ENCODE measurements around the gene CLINT1. TPM values are rescaled to one million over a fixed set of nuclear protein-coding genes. Genes with fewer than 3 reads are reported as not detected.

CLINT1 gene
- total RNA-seq, 2 donors from 2014 or later, result 42.1 to 60.7 TPM

DNA sequence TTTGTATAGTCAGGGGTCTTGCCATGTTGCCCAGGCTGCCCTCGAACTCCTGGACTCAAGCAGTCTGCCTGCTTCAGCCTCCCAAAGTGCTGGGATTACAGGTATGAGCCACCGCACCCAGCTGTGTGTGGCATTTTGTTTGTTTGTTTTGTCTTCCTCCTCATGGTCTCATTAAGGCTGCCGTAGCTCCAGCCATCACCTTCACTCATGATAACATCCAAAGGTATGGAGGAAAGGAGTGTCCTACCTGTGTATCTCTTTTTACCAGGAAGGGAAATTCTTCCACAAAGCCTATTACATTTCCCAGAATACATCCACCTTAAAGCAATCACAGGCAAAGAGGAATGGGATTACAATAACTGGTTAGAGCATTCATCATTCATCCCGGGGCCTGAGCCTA lies 88.3 kb downstream of the CLINT1 start:
- Mint-ChIP-seq H3K36me3 (ENCODE audit: low read depth) (no peaks in the 10 kb centered on the region), H3K4me1 (peaks cover 5% of the 10 kb centered on the region), H3K9me3 (no peaks in the 10 kb centered on the region), H3K4me3 (no peak overlapping the region), H3K27ac (no peak overlapping the region), H3K27me3 (peaks cover 8% of the 10 kb centered on the region)
- ATAC-seq (replicated peaks), result no peak

GRCh38 chr5:157767689-157768088 lies 91.3 kb downstream of the CLINT1 start:
- no peaks in the 10 kb centered on the region for H3K27me3 Mint-ChIP-seq
- H3K4me1 Mint-ChIP-seq, result peaks cover 5% of the 10 kb centered on the region
- no peak overlapping the region for H3K4me3 Mint-ChIP-seq
- no peaks in the 10 kb centered on the region for H3K36me3 Mint-ChIP-seq (ENCODE audit: low read depth)
- no peaks in the 10 kb centered on the region for H3K9me3 Mint-ChIP-seq
- H3K27ac Mint-ChIP-seq, result no peak overlapping the region
- ATAC-seq (replicated peaks), result no peak

DNA sequence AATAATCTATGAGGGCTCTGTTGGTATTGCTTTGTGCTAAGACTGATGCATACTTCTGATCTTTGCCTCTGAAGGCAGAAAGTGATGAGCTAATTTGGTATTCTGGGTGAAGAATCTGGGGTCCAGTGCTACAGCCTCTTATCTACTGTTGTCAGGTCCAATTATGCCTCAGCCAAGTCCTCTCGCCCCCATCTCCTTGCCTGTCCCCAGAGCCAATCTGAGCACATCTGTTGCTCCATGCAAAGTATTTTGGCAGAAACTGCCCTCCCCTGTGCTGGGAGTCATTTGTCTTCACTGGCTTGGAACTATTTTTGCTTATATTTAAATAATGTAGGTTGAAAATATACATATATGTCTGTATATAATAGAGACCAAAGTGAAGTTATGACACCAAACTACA lies 92.0 kb downstream of the CLINT1 start:
- Mint-ChIP-seq H3K9me3 (no peaks in the 10 kb centered on the region), H3K4me1 (peaks cover under 1% of the 10 kb centered on the region), H3K27me3 (no peaks in the 10 kb centered on the region), H3K4me3 (no peak overlapping the region), H3K27ac (no peak overlapping the region), H3K36me3 (ENCODE audit: low read depth) (no peaks in the 10 kb centered on the region)
- no peak for ATAC-seq (replicated peaks)

DNA sequence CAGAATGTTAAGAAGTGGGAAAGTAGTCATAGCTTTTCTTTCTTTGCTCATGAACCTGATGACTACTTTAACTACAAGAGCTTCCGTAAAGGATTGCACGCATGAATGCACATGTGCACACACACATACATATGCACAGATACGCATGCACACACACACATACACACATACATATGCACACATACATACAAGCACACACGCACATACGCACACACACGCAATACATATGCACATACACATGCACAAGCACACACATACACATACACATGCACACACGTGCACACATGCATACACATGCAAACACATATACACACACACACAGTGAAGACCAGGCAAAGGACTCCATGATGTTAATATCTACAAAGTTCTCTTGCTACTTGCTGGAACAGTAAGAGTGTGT lies 92.5 kb downstream of the CLINT1 start:
- Mint-ChIP-seq H3K27ac (no peak overlapping the region), H3K36me3 (ENCODE audit: low read depth) (no peaks in the 10 kb centered on the region), H3K4me1 (no peaks in the 10 kb centered on the region), H3K9me3 (no peaks in the 10 kb centered on the region), H3K4me3 (no peak overlapping the region), H3K27me3 (no peaks in the 10 kb centered on the region)
- no peak for ATAC-seq (replicated peaks)

GRCh38 chr5:157764531-157764930 lies 94.4 kb downstream of the CLINT1 start:
- Mint-ChIP-seq H3K4me3 (no peak overlapping the region), H3K9me3 (no peaks in the 10 kb centered on the region), H3K27me3 (no peaks in the 10 kb centered on the region), H3K4me1 (no peaks in the 10 kb centered on the region), H3K27ac (no peak overlapping the region), H3K36me3 (ENCODE audit: low read depth) (peaks cover 9% of the 10 kb centered on the region)
- ATAC-seq (replicated peaks), result no peak

GRCh38 chr5:157761690-157762621 lies 97.0 kb downstream of the CLINT1 start:
- ATAC-seq (replicated peaks), result peak; percentile 82
- H3K9me3 Mint-ChIP-seq, result no peaks in the 10 kb centered on the region
- H3K4me1 Mint-ChIP-seq, result no peaks in the 10 kb centered on the region
- H3K27ac Mint-ChIP-seq, result no peak overlapping the region
- no peak overlapping the region for H3K4me3 Mint-ChIP-seq
- peaks cover 26% of the 10 kb centered on the region for H3K36me3 Mint-ChIP-seq (ENCODE audit: low read depth)
- no peaks in the 10 kb centered on the region for H3K27me3 Mint-ChIP-seq

GRCh38 chr5:157758706-157759105 lies 100.2 kb downstream of the CLINT1 start:
- peaks cover 56% of the 10 kb centered on the region for H3K36me3 Mint-ChIP-seq (ENCODE audit: low read depth)
- no peaks in the 10 kb centered on the region for H3K9me3 Mint-ChIP-seq
- H3K4me3 Mint-ChIP-seq, result no peak overlapping the region
- H3K4me1 Mint-ChIP-seq, result no peaks in the 10 kb centered on the region
- peak; percentile 64 for ATAC-seq (replicated peaks)
- H3K27me3 Mint-ChIP-seq, result no peaks in the 10 kb centered on the region
- H3K27ac Mint-ChIP-seq, result peak overlapping the region; percentile 30

GRCh38 chr5:157756122-157756521 lies 102.8 kb downstream of the CLINT1 start:
- Mint-ChIP-seq H3K27ac (no peak overlapping the region), H3K4me1 (no peaks in the 10 kb centered on the region), H3K36me3 (ENCODE audit: low read depth) (peaks cover 82% of the 10 kb centered on the region), H3K4me3 (no peak overlapping the region), H3K27me3 (no peaks in the 10 kb centered on the region), H3K9me3 (no peaks in the 10 kb centered on the region)
- no peak for ATAC-seq (replicated peaks)

DNA sequence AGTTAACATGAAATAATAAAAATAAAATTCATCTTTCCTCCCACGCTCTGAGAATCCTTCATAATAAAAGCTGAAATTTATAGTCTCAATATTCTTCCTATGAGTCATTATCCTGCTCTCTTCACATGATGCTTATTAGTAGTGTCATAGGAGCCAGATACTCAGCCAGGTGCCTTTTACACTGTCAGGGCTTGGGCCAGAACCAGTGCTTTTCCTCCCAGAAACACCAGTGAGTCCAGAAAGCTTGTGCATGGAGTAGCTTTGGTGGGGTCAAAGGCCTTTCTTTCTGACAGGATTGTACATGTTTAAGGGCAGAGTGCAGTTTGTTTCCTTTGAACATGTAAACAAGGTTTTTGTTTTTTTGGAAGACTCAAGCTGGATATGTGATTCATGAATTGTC lies 108.6 kb downstream of the CLINT1 start:
- no peak for ATAC-seq (replicated peaks)
- no peaks in the 10 kb centered on the region for H3K9me3 Mint-ChIP-seq
- H3K4me3 Mint-ChIP-seq, result no peak overlapping the region
- peaks cover 49% of the 10 kb centered on the region for H3K36me3 Mint-ChIP-seq (ENCODE audit: low read depth)
- H3K27ac Mint-ChIP-seq, result no peak overlapping the region
- H3K4me1 Mint-ChIP-seq, result peaks cover 20% of the 10 kb centered on the region
- H3K27me3 Mint-ChIP-seq, result no peaks in the 10 kb centered on the region

GRCh38 chr5:157749462-157749799 lies 109.5 kb downstream of the CLINT1 start:
- ATAC-seq (replicated peaks), result no peak
- Mint-ChIP-seq H3K27ac (peak overlapping the region; percentile 22), H3K27me3 (no peaks in the 10 kb centered on the region), H3K36me3 (ENCODE audit: low read depth) (peaks cover 44% of the 10 kb centered on the region), H3K9me3 (no peaks in the 10 kb centered on the region), H3K4me1 (peaks cover 25% of the 10 kb centered on the region), H3K4me3 (no peak overlapping the region)

DNA sequence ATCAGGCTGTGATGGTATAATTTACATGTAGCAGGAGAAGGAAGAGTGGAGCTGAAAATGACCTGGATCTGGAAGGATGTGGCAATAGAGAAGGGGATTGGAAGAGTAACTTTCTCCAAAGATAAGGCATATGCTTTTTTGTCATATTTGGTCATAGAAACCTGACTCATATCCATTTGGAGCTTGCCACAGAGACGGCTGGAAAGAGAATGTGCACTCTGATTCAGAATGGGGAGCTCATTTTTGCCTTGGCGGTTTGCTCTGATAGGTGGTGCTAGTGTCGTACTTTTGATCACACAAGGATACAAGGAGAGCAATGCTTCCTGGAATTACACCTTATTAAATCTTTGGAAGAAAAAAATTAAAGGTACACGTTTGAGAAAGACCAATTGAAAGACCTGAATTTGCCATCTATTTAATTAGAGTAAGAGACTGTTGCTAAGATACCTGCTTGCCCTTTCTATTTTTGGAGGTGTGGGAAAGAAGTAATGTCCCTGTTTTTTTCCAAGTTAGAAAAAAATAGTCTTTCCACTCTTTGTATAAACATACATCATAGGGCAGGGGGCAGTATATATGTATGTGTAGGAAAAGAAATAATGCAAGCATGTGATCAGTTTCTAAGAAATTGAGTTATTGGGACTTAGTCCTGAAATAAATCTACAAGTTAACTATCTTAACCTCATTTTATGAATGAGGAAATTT lies 110.0 kb downstream of the CLINT1 start:
- ATAC-seq (replicated peaks), result peak; percentile 51
- no peak overlapping the region for H3K27ac Mint-ChIP-seq
- H3K4me1 Mint-ChIP-seq, result peaks cover 29% of the 10 kb centered on the region
- no peaks in the 10 kb centered on the region for H3K9me3 Mint-ChIP-seq
- peak overlapping the region; percentile 33 for H3K4me3 Mint-ChIP-seq
- H3K27me3 Mint-ChIP-seq, result no peaks in the 10 kb centered on the region
- peaks cover 42% of the 10 kb centered on the region for H3K36me3 Mint-ChIP-seq (ENCODE audit: low read depth)

- Mint-ChIP-seq H3K27me3 (no peaks in the 10 kb centered on the region), H3K4me1 (peaks cover 29% of the 10 kb centered on the region), H3K4me3 (peak overlapping the region; percentile 33), H3K9me3 (no peaks in the 10 kb centered on the region), H3K27ac (no peak overlapping the region), H3K36me3 (ENCODE audit: low read depth) (peaks cover 33% of the 10 kb centered on the region)
- ATAC-seq (replicated peaks), result peak; percentile 20
These were observed 110.9 kb downstream of the CLINT1 start for GRCh38 chr5:157747766-157748700.

DNA sequence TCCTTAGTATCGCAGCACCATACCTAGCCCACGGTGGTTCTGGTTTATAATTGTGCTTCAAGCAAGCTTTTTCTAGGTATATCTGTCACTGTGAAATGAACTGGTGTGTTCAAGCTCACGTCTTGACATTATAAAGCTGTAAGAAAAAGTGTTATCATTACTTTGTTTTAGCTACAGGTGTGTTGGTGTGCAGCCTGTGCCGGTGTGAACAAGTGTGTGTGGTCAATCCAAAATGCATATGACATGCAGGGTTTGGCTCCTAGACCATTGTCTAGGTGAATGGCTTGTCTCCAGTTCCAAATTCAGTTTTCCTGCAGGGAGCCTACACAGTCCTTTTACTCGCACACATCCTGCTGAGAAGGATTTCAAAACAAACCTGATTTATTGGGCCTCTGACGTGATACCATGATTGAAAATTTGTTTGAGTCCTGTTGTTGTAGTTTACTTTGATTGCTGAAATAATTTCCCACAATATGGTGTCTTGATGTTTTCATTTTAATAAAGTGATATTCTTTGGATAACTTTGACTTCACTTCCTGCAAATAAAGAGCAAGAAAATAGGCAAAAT lies 111.7 kb downstream of the CLINT1 start:
- H3K9me3 Mint-ChIP-seq, result no peaks in the 10 kb centered on the region
- peaks cover 34% of the 10 kb centered on the region for H3K4me1 Mint-ChIP-seq
- ATAC-seq (replicated peaks), result no peak
- no peaks in the 10 kb centered on the region for H3K27me3 Mint-ChIP-seq
- peaks cover 26% of the 10 kb centered on the region for H3K36me3 Mint-ChIP-seq (ENCODE audit: low read depth)
- H3K27ac Mint-ChIP-seq, result no peak overlapping the region
- peak overlapping the region; percentile 33 for H3K4me3 Mint-ChIP-seq

GRCh38 chr5:157745041-157745456 lies 113.9 kb downstream of the CLINT1 start:
- H3K36me3 Mint-ChIP-seq (ENCODE audit: low read depth), result peaks cover 12% of the 10 kb centered on the region
- H3K4me1 Mint-ChIP-seq, result peaks cover 34% of the 10 kb centered on the region
- H3K4me3 Mint-ChIP-seq, result peak overlapping the region; percentile 93
- H3K9me3 Mint-ChIP-seq, result no peaks in the 10 kb centered on the region
- H3K27me3 Mint-ChIP-seq, result no peaks in the 10 kb centered on the region
- ATAC-seq (replicated peaks), result no peak
- H3K27ac Mint-ChIP-seq, result peak overlapping the region; percentile 86
